Globus pallidus (tissue), 1 donor: ENCODE measurements around the gene PTPRN2.

ENCODE experiments used
- DNase-seq: peaks from one replicate; pipeline ENCODE4 v3.0.0-alpha.2; 2015; ENCODE audit warnings: low spot score

Gene PTPRN2

DNA sequence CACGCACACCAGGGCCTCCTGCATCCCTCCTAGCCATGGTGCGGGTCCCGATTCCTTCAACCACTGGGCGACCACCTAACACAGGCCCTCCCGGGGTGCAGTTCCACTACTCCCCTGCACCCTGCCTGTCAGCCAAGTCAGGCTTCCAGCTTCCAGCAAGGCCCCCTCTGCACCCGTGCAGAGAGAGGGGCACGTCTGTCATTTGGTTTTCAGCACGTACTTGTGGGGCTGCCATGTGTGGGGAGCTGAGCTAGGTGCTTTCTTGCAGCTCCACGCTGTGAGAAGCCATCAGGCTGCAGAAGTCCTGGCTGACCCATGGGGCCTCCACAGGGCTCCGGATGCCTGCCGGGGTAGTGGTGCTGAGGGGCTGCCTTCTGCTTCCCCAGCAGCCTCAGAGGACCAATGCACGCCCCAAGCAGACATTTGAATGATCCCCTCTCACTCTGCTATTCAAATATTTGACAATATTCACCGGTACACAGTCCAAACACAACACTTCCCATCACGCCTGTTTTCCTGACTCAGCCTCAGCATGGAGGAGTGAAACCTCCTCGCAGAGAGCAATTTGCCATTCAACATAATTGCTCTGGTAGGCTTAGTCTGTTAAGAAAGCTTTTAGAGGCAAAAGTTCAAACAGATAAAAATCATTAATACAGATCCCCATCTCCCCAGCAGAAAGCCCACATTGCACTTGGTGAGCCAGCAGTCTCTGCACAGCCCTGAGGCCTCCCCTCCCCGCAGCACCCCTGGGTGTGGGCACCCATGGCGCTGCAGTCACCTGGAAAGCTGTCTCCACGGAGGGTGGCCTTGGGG lies 449.9 kb downstream of the PTPRN2 start:
- no peak for DNase-seq

DNA sequence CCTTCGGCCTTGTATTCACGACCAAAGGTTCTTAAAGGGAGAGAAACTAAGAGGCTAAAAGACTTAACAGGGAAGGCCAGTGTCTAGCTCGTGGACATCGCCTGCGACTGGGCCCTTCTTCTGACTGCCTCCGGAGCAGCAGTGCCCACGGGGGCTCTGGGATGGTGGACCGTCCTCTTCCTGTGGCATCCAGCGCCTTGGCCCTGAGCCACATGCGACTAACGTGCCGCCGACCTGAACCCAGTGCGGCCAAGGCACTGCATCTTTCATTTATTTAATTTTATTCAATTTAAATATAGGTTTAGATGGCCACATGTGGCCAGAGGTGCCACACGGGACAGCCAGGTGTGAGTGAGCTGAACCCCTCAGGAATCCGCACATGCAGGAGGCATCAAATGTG lies 451.7 kb downstream of the PTPRN2 start:
- DNase-seq = no peak

DNA sequence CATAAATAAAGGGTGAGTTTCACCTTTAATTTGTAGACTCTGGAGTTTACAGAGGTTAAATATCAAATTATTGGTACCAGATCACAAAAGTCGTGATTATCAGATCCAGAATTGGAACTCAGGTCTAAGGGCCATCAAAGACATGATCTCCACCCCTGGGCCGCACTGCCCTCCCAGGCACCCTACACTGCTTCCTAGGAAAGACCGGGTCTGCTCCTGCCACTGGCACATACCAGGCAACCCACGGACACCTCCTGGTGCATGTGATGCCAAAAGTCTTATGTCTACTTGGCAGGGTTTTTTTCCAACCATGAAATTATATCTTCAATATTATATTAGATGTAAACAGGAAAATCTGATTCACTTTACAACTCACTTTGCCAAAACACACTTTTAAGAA lies 452.8 kb downstream of the PTPRN2 start:
- DNase-seq = no peak

DNA sequence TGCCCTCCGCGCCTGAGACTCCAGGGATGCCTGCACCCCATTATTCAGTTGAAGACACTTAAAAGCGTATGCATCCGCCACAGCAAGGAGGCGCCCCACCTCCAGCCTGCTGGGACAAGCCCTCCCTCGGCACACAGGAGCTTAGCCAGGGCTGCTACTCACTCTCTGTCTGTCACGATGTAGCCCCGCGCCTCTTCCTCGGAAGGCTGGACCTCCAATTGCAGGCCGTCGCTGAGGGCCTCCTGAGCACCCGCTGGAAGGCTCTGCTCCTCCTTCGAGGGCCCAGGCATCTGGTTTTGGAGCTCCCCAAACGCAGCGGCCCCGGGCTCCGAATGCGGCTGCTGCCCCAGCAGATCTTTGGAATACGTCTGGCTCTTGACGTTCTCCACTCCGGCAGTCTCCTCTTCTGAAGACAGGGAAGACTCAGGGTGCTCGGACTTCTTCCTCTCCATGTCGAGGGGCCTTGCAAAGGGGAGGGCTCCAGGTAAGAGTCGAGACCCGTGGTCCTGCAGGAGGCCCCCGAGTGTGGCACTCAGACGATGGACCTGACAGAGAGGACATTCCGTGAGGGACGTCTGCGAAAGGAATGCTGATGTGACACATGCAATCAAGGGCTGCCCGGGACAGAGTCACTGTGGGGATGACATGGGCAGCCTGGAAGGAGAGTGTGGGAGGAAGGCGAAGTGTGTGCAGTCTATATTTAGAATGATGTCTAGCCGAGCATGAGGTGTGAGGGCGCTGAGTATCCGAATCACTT lies 453.9 kb downstream of the PTPRN2 start:
- DNase-seq = no peak

DNA sequence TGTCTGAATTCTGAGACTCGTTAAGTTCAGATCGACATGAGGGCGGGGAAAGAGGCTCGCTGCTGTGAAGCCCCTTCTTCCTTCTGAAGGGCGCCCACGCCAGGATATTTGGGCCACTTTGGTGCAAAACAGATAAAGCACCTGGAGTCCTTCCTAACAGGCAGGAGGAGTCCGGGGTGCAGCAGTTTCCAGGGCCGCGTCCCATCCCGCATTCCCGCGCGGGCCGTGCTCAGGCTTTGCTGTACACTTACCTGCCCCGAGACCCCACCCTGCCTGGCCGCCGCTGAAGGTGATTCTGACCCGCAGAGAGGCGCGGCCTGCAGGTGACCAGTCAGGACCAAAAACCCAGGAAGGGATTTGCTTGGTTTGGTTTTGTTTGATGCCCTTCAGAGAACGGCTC lies 454.6 kb downstream of the PTPRN2 start:
- DNase-seq = no peak

DNA sequence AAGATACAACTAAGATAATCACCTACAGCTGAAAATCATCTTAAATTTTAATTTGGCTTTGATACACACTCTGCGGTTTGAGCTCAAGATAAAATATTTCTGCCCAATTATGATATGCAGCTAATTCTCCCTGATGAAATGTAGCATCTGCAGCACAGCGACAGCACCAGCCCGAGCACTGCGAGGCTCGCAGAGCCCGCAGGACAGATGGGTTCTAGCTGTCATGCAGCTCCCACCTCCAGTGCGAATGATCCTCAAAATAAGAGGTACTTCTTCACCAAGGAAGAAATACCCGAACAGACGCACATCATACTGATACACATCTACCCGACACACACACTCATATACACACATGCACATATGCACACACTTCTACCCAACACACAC lies 457.6 kb downstream of the PTPRN2 start:
- DNase-seq = no peak

DNA sequence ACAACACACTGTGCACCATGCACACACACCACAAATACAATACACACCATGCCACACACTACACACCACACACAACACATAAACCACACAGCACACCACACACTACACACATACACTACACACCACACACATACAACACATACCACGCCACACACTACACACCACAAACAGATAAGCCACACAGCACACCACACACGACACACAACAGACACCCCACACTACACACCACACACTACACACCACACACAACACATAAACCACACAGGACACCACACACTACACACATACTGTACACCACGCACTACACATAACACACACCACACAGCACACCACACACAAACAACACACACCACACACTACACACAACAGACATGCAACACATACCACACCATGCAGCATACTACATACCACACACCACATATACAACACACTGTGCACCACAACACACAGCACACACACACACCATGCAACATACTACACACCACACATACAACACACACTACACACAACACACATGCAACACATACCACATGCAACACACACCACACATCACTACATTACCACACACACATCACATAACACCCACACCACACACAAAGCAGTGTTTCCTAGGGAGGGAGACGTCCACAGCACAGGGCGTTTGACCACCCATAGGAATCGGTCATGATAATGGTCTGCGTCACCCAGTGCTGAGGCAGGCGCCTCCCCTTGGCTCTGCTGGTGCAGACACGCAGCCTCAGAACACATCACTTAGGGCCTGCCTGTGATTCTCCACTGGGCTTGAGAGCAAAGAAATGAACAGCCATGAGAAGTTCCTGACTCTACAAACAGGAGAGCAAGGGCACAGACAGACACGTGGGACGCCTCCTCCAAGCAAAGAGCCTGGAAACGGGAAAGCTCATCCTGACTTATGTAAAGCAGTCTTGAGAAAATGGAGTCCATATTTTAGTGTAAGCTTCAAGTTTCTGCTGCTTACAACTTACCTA lies 458.3 kb downstream of the PTPRN2 start:
- no peak for DNase-seq

DNA sequence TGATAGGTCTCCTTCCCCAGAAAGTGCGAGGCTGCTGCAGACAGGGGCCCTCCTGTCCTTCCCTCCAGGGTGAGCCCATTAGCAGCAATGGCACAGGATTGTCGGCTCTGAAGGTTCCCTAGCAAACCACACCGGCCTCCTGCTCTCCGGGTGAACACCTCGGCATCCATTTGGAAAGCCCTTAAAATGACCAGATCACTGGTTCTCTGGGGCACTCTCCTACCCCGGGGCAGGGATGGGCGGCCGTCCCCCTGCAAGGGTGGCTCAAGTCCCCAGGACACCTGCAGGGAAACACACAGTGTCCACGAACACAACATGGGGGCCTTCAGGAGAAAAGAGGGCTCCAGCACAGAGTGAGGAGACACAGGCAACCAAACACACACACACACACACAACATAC lies 459.1 kb downstream of the PTPRN2 start:
- no peak for DNase-seq

DNA sequence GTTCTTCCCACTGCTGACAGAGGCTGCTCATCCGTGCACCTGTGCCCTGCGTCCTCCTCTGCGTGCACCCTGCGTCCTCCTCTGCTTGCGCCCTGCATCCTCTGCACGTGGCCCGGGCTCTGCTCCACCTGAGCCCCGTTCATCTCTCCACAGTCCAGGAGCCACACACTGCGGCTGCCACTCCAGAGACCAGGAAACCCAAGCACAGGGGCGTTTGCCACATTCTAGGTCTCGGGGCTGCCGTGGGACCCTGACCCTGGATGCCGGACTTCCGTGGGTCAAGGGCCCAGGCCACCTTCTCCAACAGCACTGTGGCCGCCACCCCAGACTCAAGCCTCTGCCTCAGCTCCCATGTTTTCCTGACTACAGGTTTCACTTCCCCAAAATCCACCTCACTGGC lies 460.4 kb downstream of the PTPRN2 start:
- DNase-seq = no peak

DNA sequence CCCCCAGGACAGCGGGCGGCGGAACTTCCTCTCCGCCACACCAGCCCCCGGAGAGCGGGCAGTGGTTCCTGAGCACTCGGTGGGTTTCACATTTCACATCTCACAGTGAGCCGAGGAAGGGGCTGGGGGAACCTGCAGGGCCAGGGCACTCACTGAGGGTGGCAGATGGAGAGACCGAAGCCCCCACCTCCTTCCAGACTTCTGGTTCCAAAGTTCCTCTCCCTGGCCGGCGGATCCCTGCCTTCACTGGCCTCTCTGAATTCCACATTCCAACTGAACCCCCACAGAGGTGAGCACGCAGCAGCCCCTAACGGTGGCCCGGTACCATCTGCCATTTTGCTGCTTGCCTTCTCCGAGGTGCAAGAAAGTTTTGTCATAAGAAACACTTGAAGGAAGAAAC lies 461.0 kb downstream of the PTPRN2 start:
- no peak for DNase-seq

DNA sequence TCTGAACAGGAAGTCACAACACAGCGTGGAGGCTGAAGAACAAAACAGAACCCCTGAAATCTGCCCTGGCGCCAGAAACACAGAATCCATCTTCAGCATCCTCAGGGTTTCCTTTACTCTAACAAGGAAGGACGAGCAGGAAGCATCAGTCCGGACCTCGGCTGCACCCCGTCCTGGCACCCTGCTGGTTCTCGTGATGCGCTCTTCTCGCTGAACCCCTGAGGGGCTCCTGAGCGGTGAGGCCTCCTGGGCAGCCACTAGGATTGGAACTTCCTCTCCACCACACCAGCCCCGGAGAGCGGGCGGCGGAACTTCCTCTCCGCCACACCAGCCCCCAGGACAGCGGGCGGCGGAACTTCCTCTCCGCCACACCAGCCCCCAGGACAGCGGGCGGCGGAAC lies 461.9 kb downstream of the PTPRN2 start:
- no peak for DNase-seq

DNA sequence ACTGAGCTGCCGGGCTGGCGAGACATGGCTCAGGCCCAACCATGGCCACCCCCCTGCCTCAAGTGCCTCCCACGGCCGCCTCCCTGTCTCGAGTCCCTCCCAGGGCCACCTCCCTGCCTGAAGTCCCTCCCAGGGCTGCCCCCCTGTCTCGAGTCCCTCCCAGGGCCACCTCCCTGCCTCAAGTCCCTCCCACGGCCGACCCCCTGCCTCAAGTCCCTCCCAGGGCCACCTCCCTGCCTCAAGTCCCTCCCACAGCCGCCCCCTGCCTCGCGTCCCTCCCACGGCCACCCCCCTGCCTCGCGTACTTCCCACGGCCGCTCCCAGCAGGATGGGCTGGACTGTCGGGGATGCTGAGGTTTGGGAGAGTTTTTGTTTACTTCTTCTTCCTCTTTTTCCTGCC lies 462.5 kb downstream of the PTPRN2 start:
- DNase-seq = no peak

DNA sequence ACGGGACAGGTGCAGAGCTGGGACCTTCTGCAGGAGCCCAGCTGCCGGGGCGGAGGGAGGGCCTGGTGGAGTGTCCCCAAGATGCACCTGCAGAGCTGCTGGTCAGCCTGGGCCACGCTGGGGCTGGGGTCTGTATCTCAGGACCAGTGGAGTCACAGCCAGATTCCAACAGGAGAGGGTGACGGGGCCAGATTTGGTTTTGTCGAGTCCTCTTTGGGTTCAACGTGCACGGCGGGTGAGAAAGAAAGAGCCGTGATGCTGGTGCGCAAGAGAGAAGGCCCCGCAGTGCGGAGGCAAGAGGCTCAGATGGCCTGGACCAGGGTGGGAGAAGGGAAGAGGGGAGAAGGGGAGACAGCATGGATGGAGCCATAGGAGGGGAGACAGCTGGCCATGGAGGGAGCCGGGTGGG lies 462.9 kb downstream of the PTPRN2 start:
- no peak for DNase-seq

DNA sequence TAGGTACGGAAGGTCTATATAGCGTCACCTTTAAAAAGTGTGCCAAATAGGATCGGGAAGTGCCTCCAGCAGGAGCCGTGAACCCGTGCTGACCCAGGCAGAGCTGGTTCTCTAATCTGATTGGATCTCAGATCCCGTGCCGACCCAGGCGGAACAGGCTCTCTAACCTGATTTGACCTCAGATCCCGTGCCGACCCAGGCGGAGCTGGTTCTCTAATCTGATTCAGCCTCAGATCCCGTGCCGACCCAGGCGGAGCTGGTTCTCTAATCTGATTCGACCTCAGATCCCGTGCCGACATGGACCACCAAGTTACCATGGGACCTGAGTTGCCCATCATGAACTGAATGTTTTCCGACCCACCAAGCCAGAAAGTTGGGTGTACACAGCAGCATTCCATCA lies 463.9 kb downstream of the PTPRN2 start:
- no peak for DNase-seq

DNA sequence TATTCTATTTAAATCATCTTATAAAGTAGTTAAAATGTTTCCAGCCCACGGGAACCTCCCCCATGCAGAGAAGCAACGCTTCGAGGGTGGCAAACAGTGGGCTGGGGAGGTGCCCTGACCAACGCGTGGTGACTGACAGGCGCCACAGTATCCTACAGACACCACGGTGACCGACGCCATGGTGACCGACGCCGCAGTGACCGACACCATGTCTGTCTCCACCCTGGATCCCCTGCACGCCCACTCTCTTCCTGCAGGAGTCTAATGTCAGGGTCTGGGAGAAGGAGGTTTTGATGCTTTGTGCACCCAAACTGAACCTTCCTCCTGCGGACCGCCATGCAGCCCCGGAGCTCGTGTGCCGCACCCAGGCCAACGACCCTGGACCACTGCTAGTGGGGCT lies 464.4 kb downstream of the PTPRN2 start:
- DNase-seq = no peak

DNA sequence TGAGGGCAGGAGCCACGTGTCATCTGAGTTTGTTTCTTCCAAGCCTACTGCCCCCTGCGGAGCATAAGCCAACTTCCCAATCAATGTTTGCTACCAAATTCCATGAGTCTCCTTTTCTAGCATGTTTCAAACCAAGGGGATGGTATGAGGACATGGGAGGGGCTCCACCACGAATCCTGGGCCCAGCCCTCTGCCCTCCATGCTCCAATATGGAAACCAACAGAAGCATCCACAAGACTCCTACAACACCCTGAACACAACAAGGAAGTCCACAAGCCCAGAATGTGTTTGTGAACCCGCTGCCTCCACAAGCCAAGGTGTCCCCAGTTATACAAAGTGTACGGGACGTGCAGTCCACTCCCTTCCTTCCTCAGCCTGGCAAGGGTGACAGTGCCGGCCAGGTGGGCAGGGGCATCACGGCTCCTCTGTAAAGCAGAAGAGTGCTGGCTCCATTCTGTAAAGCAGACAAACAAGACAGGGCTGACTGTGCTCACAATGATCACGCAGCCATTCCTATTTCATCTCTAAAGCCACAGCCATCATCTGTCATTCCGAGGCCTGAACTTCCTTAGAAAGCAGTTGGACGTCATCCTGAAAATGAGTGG lies 466.1 kb downstream of the PTPRN2 start:
- no peak for DNase-seq

DNA sequence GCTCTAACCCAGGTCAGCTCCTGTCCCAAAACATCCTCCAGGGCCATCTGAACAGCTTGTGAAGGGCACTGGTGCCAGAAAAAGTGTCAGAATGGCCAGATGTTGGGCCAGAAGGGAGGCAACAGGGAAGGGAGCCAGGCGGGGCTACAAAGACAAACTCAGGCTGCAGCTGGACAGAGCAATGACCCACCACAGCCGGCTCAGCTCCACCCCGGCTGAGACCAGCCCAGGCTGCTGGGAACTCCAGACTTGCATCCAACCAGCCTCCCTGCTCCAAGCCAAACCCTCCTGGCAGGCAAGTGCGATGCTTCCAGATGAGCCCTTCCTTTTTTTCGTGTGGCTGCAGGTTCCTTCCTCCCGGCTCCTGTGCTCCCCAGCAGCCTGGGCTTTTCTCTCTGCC lies 466.9 kb downstream of the PTPRN2 start:
- DNase-seq = no peak

DNA sequence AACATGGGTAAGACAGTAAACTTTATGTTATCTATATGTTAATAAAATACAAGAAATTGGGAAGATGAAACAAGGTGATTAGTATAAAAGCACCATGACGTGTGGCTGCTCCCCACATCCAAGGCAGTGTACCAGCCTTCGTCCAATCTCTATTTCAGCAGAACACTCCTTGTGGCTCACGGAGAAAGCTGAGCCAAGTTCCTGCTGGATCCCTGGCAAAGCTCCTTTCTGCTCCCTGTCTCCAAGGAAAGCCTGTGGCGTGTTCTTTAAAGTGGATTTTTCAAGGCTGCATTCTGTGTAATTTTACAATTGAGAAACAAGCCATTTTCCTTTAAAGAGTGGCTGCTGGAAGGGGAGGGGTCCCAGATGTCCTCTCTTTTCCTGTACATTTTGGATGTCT lies 467.3 kb downstream of the PTPRN2 start:
- no peak for DNase-seq

DNA sequence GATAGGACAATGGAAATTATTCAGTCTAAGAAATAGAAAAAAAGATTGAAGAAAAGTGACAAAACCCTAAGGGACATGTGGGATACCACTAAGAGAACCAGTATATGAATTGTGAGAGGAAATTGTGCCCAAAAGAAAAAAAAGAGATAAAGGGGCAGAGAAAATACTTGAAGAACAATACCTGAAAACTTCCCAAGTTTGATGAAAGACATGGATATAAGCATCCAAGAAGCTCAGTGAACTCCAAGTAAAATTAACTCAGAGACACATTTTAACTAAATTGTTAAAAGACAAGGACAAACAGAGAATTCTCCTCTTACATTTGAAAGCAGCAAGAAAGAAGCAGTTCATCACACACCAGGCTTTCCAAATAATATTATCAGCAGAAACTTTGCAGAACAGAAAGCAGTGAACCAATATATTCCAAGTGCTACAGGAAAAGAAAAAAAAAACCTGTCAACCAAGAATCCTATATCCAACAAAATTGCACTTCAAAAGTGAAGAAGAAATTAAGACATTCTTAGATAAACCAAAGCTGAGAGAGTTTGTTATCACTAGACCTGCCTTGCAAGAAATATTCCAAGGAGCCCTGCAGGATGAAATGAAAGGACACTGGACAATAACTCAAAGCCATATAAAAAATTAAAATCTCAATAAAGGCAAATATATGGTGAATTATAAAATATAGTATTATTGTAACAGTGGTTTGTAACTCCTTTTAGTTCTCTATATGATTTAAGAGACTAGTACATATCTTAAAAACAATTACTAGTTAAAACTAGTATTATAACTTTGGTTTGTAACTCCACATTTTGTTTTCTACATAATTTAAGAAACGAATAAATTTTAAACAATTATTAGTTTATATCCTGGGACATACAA lies 470.0 kb downstream of the PTPRN2 start:
- DNase-seq = no peak

DNA sequence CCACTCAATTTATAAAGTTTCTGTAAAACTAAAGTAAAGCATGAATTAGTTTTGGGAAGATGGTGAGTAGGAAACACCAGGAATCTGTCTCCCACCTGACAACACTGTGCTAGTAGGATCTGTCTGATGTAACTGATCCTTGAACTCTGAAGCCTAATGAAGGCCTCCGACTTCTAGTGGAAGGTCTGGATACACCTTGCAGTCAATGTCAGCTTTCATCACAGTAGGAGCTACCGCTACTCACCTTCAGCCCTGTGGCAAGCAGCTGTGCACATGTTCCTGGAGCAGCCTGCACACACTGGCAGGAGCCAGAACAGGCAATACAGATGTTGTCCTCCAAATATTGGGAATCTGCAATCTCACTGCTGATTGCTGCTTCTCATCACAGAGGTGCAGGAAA lies 471.4 kb downstream of the PTPRN2 start:
- no peak for DNase-seq
